Mammary epithelial cell (primary cell): ENCODE data around the gene RYR2.

ENCODE experiments used
- CTCF ChIP-seq, 2 donors: IDR thresholded peaks in 1 of 2; conservative IDR thresholded peaks in 1 of 2; 2 replicates each; pipeline ENCODE4 v1.5.1; 2011 to 2012; ENCODE audit warnings: inconsistent platforms in 2 of 2, low read length in 2 of 2, mild to moderate bottlenecking in 2 of 2, control low read depth in 1 of 2, low read depth in 1 of 2; ENCODE audit not compliant: insufficient read depth in 1 of 2; ENCODE audit errors: extremely low read depth in 1 of 2
- EZH2 ChIP-seq: IDR thresholded peaks from 2 replicates; pipeline ENCODE4 v1.6.1; 2012; ENCODE audit warnings: low read length, inconsistent platforms, borderline replicate concordance

- TF ChIP-seq CTCF (conservative IDR thresholded peaks at IDR 0.05 in 1 of 2, IDR thresholded peaks at IDR 0.05 in 1 of 2; ENCODE audit: extremely low read depth in 1 of 2, insufficient read depth in 1 of 2, low read depth in 1 of 2, low read length in 2 of 2), result no peak
- no peak for TF ChIP-seq EZH2
Observed at GRCh38 chr1:237613984-237614383, 572.0 kb downstream of the RYR2 start.
